Epithelial cell of esophagus (primary cell): ENCODE results near the gene APBB2.
A peak's percentile ranks its signal among the peaks of the same experiment; 100 is the strongest.
"Not testable (repeated sequence)": the region's sequence is repeated elsewhere in the genome, so short reads cannot be mapped to it uniquely, and the experiment has no call there.

ENCODE experiments used
- DNase-seq: peaks from one replicate; pipeline ENCODE4 v3.0.0; 2010; ENCODE audit warnings: low read depth
- H3K4me3 ChIP-seq: 2 replicates; pipeline ENCODE4 v1.5.1; 2011; ENCODE audit warnings: mild to moderate bottlenecking, low read length, control low read depth
- CTCF ChIP-seq: IDR thresholded peaks from 2 replicates; pipeline ENCODE4 v1.5.1; 2011; ENCODE audit warnings: low read depth, mild to moderate bottlenecking, low read length, control low read depth, inconsistent platforms; ENCODE audit not compliant: insufficient read depth; ENCODE audit errors: missing control alignments

APBB2 gene

GRCh38 chr4:40927074-40927473, 287.3 kb downstream of the APBB2 start:
- DNase-seq: no peak
- no peak for TF ChIP-seq CTCF
- no peak overlapping the region for H3K4me3 ChIP-seq

GRCh38 chr4:40924793-40925117, 289.6 kb downstream of the APBB2 start:
- no peak for TF ChIP-seq CTCF
- no peak overlapping the region for H3K4me3 ChIP-seq
- no peak for DNase-seq

GRCh38 chr4:40924096-40924792, 290.1 kb downstream of the APBB2 start:
- TF ChIP-seq CTCF: peak; percentile 97
- no peak overlapping the region for H3K4me3 ChIP-seq
- peak; percentile 65 for DNase-seq

- peak; percentile 23 for TF ChIP-seq CTCF
- no peak for DNase-seq
- H3K4me3 ChIP-seq: no peak overlapping the region
These were observed 290.8 kb downstream of the APBB2 start for GRCh38 chr4:40923316-40924095.

GRCh38 chr4:40919976-40920375, 294.4 kb downstream of the APBB2 start:
- DNase-seq, H3K4me3 ChIP-seq: not testable (repeated sequence)

GRCh38 chr4:40918330-40918729, 296.0 kb downstream of the APBB2 start:
- DNase-seq: peak; percentile 53
- H3K4me3 ChIP-seq: no peak overlapping the region
- TF ChIP-seq CTCF: no peak

- peak; percentile 27 for DNase-seq
- TF ChIP-seq CTCF: peak; percentile 31
- no peak overlapping the region for H3K4me3 ChIP-seq
These were observed 297.5 kb downstream of the APBB2 start for GRCh38 chr4:40916880-40917279.
